Measurements from ENCODE around the gene DEDD2.

Gene DEDD2

DNA sequence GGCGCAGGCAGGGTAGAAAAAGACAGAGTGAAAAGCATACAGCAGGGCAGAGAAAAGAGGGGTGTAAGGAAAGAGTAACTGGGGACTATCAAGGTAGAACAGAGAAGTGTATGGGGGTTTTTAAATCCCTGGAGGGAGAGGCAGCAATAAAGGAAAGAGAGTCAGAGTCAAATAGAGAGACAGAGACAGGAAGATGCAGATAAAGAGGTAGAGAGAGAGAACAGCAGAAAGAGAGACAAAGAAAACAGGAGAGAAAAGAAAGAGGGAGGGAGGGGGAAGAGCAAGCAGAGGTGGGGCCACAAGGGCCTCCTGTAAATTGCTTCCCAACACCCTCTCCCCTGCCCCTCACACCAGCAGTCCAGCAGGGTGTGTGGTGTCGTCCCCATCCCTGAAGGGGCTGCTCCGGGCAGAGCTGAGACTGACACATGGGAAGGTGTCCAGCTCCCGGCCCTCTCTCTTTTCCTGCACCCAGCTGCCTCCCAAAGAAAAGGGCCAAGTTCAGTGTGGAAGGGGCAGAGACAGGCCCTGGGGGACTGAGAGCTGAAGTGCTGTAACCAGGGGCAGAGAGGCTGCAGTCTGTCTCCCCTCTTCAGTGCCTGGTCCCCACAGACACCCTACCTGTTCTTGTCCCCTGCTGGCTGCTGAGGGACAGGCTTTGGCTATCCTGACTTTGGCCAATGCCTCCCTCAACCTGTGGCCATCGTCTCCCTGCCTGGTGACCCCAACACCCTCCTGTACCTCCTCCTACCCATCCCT, 67.9 kb downstream of the DEDD2 start:
- TF ChIP-seq CTCF (IDR thresholded peaks at IDR 0.05): no peak
